Psoas muscle (tissue), 8 donors: Measurements from ENCODE around the gene IPO9. TPM values are rescaled to one million over a fixed set of nuclear protein-coding genes. Genes with fewer than 3 reads are reported as not detected.
"Not testable (repeated sequence)": the region's sequence is repeated elsewhere in the genome, so short reads cannot be mapped to it uniquely, and the experiment has no call there.

ENCODE experiments used
- ATAC-seq, 4 donors: fragments of 200-7000 bp; cut with Tn5 transposase; one replicate each; pipeline ENCODE4 v1.9.1; 2020; ENCODE audit warnings: moderate library complexity in 3 of 4, mild to moderate bottlenecking in 2 of 4
- DNase-seq, 2 donors: peaks; one replicate each; pipeline ENCODE4 v3.0.0-alpha.2; 2020
- H3K27ac ChIP-seq: fragments of 200-600 bp; one replicate; pipeline ENCODE4 v1.8.0; 2022
- H3K27me3 ChIP-seq, 3 donors: fragments of 200-600 bp in 1 of 3; one replicate each; pipeline versions ENCODE4 v1.6.1 to v1.8.0; 2013 to 2022; ENCODE audit warnings: low read length in 2 of 3, mild to moderate bottlenecking in 2 of 3, moderate library complexity in 1 of 3; ENCODE audit not compliant: insufficient read depth in 3 of 3
- H3K36me3 ChIP-seq, 2 donors: fragments of 200-600 bp in 1 of 2; one replicate each; pipeline versions ENCODE4 v1.6.1 to v1.8.0; 2013 to 2022; ENCODE audit warnings: low read depth in 1 of 2, mild to moderate bottlenecking in 1 of 2, moderate library complexity in 1 of 2; ENCODE audit not compliant: insufficient read depth in 1 of 2
- H3K4me1 ChIP-seq: fragments of 200-600 bp; one replicate; pipeline ENCODE4 v1.8.0; 2022
- H3K4me3 ChIP-seq: fragments of 200-600 bp; one replicate; pipeline ENCODE4 v1.8.0; 2022; ENCODE audit warnings: mild to moderate bottlenecking
- H3K9me3 ChIP-seq: fragments of 200-600 bp; one replicate; pipeline ENCODE4 v1.8.0; 2022
- CTCF ChIP-seq: fragments of 200-600 bp; IDR thresholded peaks from one replicate; pipeline ENCODE4 v1.8.0; 2022; ENCODE audit warnings: antibody characterized with exemption
- WGBS, 3 donors: extraction: QIAGEN DNeasy Blood & Tissue Kit; methylation state at CpG; one replicate each; pipeline versions ENCODE4 v1.1.6 to v1.1.7; 2013; 5-methylcytosine and 5-hydroxymethylcytosine counted together
- intact Hi-C, 2 donors: fragments of 100-400 bp; cut with DNase I; formaldehyde crosslinking; loops; one replicate each; pipeline versions ENCODE4 v1.11.0 to v1.14.2; 2022
- polyA plus RNA-seq, 3 donors: library from polyadenylated mRNA; stranded (reverse); fragments of 200-250 nt; gene quantifications; one replicate each; pipeline ENCODE4 v1.2.3, GENCODE V29; 2013
- total RNA-seq, 4 donors: library from RNA; stranded (reverse); fragmentation: NEBNext Ultra II Directional in 2 of 4; extraction: Animal tissue kit (Norgen Biotek cat#: 25700) in 2 of 4; gene quantifications; one replicate each; pipeline versions ENCODE4 v1.2.1 to v1.2.4, GENCODE V29; 2021 to 2023
- donor health status: healthy with polysubstance abuse.
- donor health status: DM: no; HTN: no; CAD: no; lungs with moderate emphysema.
- donor health status: Bipolar disorder and iron deficiency.
- donor health status: healthy.
- donor health status: DM: yes; HTN: yes; CAD: no.
- donor health status: DM: no; HTN: no; CAD: no.
- donor health status: DM: no; HTN: no; CAD: no.
- donor health status: DM: yes; HTN: yes; CAD: no.

Gene IPO9
- total and polyA plus RNA-seq, 7 donors = 6.6 to 26.9 (median 20.1) TPM

DNA sequence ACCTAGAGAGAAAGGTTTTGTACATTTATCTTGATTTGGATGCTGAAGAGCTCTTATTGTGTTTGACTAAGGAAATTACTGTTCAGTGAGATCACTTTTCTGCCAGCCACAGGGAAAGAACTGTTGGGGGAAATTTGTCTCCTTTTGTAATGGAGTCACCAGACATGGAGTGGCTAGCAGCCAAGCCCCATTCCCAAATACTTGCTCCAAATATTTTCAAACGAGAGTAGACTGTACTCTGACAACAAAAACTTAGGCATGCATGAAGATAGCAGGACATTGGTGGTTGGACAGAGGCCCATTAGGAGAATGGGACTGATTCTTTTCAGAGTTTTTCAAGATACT is 21.1 kb downstream of the IPO9 start:
- 7 to 24% (median 9%) methylated on average over 1 of the region's 1 CpG for WGBS, 3 donors
- peaks cover 8% of the 10 kb centered on the region for H3K4me1 ChIP-seq
- no peak for DNase-seq
- ATAC-seq = no peak
- intact Hi-C loops = no loop called here
- H3K4me3 ChIP-seq = no peak overlapping the region
- H3K9me3 ChIP-seq = no peaks in the 10 kb centered on the region
- peak overlapping the region; percentile 43 for H3K27ac ChIP-seq
- no peaks in the 10 kb centered on the region for H3K27me3 ChIP-seq
- H3K36me3 ChIP-seq = peaks cover 0 to 79% of the 10 kb centered on the region in 2 donors
- no peak for TF ChIP-seq CTCF

GRCh38 chr1:201851949-201852348 is 23.0 kb downstream of the IPO9 start:
- peaks cover 5 to 98% of the 10 kb centered on the region in 2 donors for H3K36me3 ChIP-seq
- intact Hi-C loops = no loop called here
- TF ChIP-seq CTCF = no peak

GRCh38 chr1:201856722-201857121 is 27.8 kb downstream of the IPO9 start:
- 97 to 100% (median 97%) methylated on average over 2 of the region's 2 CpGs for WGBS, 3 donors
- DNase-seq = not testable (repeated sequence)

More at GRCh38 chr1:201851949-201852348, 23.0 kb downstream of the IPO9 start:
- Histone ChIP-seq H3K4me1 (peaks cover 4% of the 10 kb centered on the region), H3K27me3 (no peaks in the 10 kb centered on the region), H3K4me3 (no peak overlapping the region), H3K27ac (no peak overlapping the region), H3K9me3 (no peaks in the 10 kb centered on the region)
- WGBS, 3 donors = 79 to 88% (median 83%) methylated on average over 1 of the region's 1 CpG
- ATAC-seq (no peak), DNase-seq (no peak)

GRCh38 chr1:201859424-201859823 is 30.5 kb downstream of the IPO9 start:
- Histone ChIP-seq H3K27me3 (no peaks in the 10 kb centered on the region), H3K4me1 (no peaks in the 10 kb centered on the region), H3K9me3 (no peaks in the 10 kb centered on the region), H3K4me3 (no peak overlapping the region), H3K27ac (no peak overlapping the region), H3K36me3 (peaks cover 12 to 100% of the 10 kb centered on the region in 2 donors)
- DNase-seq (no peak), ATAC-seq (no peak)
- 76 to 88% (median 78%) methylated on average over 5 of the region's 5 CpGs for WGBS, 3 donors
- intact Hi-C loops = no loop called here
- no peak for TF ChIP-seq CTCF

More at GRCh38 chr1:201856722-201857121, 27.8 kb downstream of the IPO9 start:
- H3K4me1 ChIP-seq, H3K27ac ChIP-seq, ATAC-seq, H3K4me3 ChIP-seq, H3K27me3 ChIP-seq, intact Hi-C loops, H3K9me3 ChIP-seq: not testable (repeated sequence)
- peaks cover 12 to 100% of the 10 kb centered on the region in 2 donors for H3K36me3 ChIP-seq

GRCh38 chr1:201861448-201861847 is 32.5 kb downstream of the IPO9 start:
- Histone ChIP-seq H3K36me3 (peaks cover 7 to 100% of the 10 kb centered on the region in 2 donors), H3K27me3 (no peaks in the 10 kb centered on the region), H3K27ac (no peak overlapping the region), H3K4me1 (no peaks in the 10 kb centered on the region), H3K9me3 (no peaks in the 10 kb centered on the region), H3K4me3 (no peak overlapping the region)
- ATAC-seq (no peak), DNase-seq (no peak)
- TF ChIP-seq CTCF = no peak
- intact Hi-C loops = no loop called here
- 93 to 94% (median 94%) methylated on average over 7 of the region's 7 CpGs for WGBS, 3 donors
